Stomach (tissue), 9 donors: Measurements from ENCODE around the gene MTRFR. TPM values are rescaled to one million over a fixed set of nuclear protein-coding genes. Genes with fewer than 3 reads are reported as not detected.
A peak's percentile ranks its signal among the peaks of the same experiment; 100 is the strongest.

Experiments used
- DNase-seq, 2 donors: peaks; one replicate each; pipeline versions ENCODE4 v3.0.0 to v3.0.0-alpha.2; 2013 to 2019
- H3K27ac ChIP-seq, 5 donors: fragments of 200-600 bp in 4 of 5; sonication (generic) in 4 of 5; one replicate each; pipeline ENCODE4 v1.5.1; 2013 to 2019; ENCODE audit warnings: mild to moderate bottlenecking in 1 of 5, moderate library complexity in 1 of 5
- H3K27me3 ChIP-seq, 3 donors: fragments of 200-600 bp; sonication (generic); one replicate each; pipeline ENCODE4 v1.5.1; 2017 to 2019; ENCODE audit warnings: mixed run types in 1 of 3
- H3K36me3 ChIP-seq, 4 donors: fragments of 200-600 bp; sonication (generic); 1 replicate in 3 of 4; 2 replicates in 1 of 4; pipeline ENCODE4 v1.5.1; 2016 to 2019
- H3K4me1 ChIP-seq, 4 donors: fragments of 200-600 bp; sonication (generic); one replicate each; pipeline ENCODE4 v1.5.1; 2016 to 2019
- H3K4me3 ChIP-seq, 4 donors: fragments of 200-600 bp; sonication (generic) in 3 of 4; one replicate each; pipeline ENCODE4 v1.5.1; 2016 to 2019; ENCODE audit warnings: mild to moderate bottlenecking in 1 of 4
- H3K9me3 ChIP-seq, 4 donors: fragments of 200-600 bp; sonication (generic); one replicate each; pipeline ENCODE4 v1.5.1; 2016 to 2019
- CTCF ChIP-seq, 7 experiments: fragments of 450-650 bp in 4 of 7; fragments of 200-600 bp in 3 of 7; sonication (generic) in 3 of 7; IDR thresholded peaks; one replicate each; pipeline ENCODE4 v1.5.1; 2016 to 2019; ENCODE audit warnings: antibody characterized with exemption in 7 of 7, control low read depth in 2 of 7, mild to moderate bottlenecking in 1 of 7
- EP300 ChIP-seq: sonication (generic); formaldehyde crosslinking; IDR thresholded peaks from one replicate; pipeline ENCODE4 v1.6.1; 2017; ENCODE audit warnings: antibody characterized with exemption
- POLR2A ChIP-seq, 4 donors: fragments of 450-650 bp; IDR thresholded peaks; one replicate each; pipeline ENCODE4 v1.6.1; 2016; ENCODE audit warnings: antibody characterized with exemption in 4 of 4, control low read depth in 2 of 4, mild to moderate bottlenecking in 1 of 4, moderate library complexity in 1 of 4
- POLR2AphosphoS5 ChIP-seq, 3 donors: sonication (generic); formaldehyde crosslinking; IDR thresholded peaks; one replicate each; pipeline ENCODE4 v1.6.1; 2016; ENCODE audit warnings: antibody characterized with exemption in 3 of 3
- WGBS, 5 donors: extraction: QIAGEN DNeasy Blood & Tissue Kit in 3 of 5; methylation state at CpG; one replicate each; pipeline versions ENCODE4 v1.1.5 to v1.1.7; 2013 to 2018; 5-methylcytosine and 5-hydroxymethylcytosine counted together
- intact Hi-C: fragments of 100-400 bp; cut with DNase I; formaldehyde crosslinking; loops from one replicate; pipeline ENCODE4 v1.15.1; 2023; ENCODE audit warnings: low total_unique reads
- polyA plus RNA-seq, 3 donors: library from polyadenylated mRNA; stranded (reverse); fragments of 200-250 nt; gene quantifications; one replicate each; pipeline ENCODE4 v1.2.3, GENCODE V29; 2013
- small RNA-seq, 4 donors: library from RNA; depleted of rRNA; stranded (forward); fragments of <200 nt; gene quantifications; one replicate each; pipeline ENCODE3, GENCODE V24; 2016
- total RNA-seq, 5 donors: library from RNA; depleted of rRNA; stranded (reverse); fragments of >200 nt; gene quantifications; one replicate each; pipeline versions ENCODE4 v1.1.0 to v1.2.3, GENCODE V29; 2014 to 2016
- donor health status: healthy with polysubstance abuse.
- donor health status: Bipolar disorder and iron deficiency.
- donor health status: healthy.

Gene MTRFR
- total and polyA plus RNA-seq, 8 donors, result 3.1 to 20.0 (median 9.7) TPM; not detected in 1

GRCh38 chr12:123305136-123305535, 71.9 kb downstream of the MTRFR start:
- no peaks in the 10 kb centered on the region for H3K27me3 ChIP-seq
- peaks cover 76 to 100% (median 100%) of the 10 kb centered on the region in 4 donors for H3K36me3 ChIP-seq
- intact Hi-C loops, result no loop called here
- H3K27ac ChIP-seq, result no peak overlapping the region
- TF ChIP-seq CTCF (IDR thresholded peaks at IDR 0.05) (no peak), POLR2A (IDR thresholded peaks at IDR 0.05) (no peak), EP300 (no peak), POLR2AphosphoS5 (IDR thresholded peaks at IDR 0.05) (no peak)
- no peaks in the 10 kb centered on the region for H3K4me1 ChIP-seq
- WGBS, 5 donors, result 55 to 78% (median 63%) methylated on average over 3 of the region's 3 CpGs
- DNase-seq, result peak in 1 of 2 donors; percentile 23
- no peak overlapping the region for H3K4me3 ChIP-seq
- H3K9me3 ChIP-seq, result no peaks in the 10 kb centered on the region

- H3K36me3 ChIP-seq, result peaks cover 70 to 100% (median 100%) of the 10 kb centered on the region in 4 donors
- DNase-seq, result no peak
- H3K9me3 ChIP-seq, result no peaks in the 10 kb centered on the region
- H3K4me3 ChIP-seq, result no peak overlapping the region
- intact Hi-C loops, result no loop called here
- TF ChIP-seq POLR2A (IDR thresholded peaks at IDR 0.05), result no peak
- TF ChIP-seq POLR2AphosphoS5 (IDR thresholded peaks at IDR 0.05), result no peak
- TF ChIP-seq EP300, result no peak
- TF ChIP-seq CTCF (IDR thresholded peaks at IDR 0.05), result no peak
- H3K27me3 ChIP-seq, result no peaks in the 10 kb centered on the region
- H3K27ac ChIP-seq, result no peak overlapping the region
- WGBS, 5 donors, result 92 to 98% (median 94%) methylated on average over 3 of the region's 3 CpGs
- H3K4me1 ChIP-seq, result no peaks in the 10 kb centered on the region
Measured at GRCh38 chr12:123306200-123306599, 73.0 kb downstream of the MTRFR start.

Small RNA genes lying within 50 kb of the gene (small RNA-seq; reads per million reads assigned to genes)
- gene RNA5SP375, result 0 to 0.49 (median 0.36) reads per million in 4 donors

Other genes with a start within 250 kb of the MTRFR start
- 10 to 100 TPM in 3 of 5 donors, 1 to 10 TPM in 2; 5.2 to 28.1 (median 13.4) TPM for gene PITPNM2, start 82.3 kb upstream of the MTRFR start, total RNA-seq
- 1 to 10 TPM; 1.8 to 5.9 (median 4.6) TPM for gene PITPNM2, start 82.3 kb upstream of the MTRFR start, polyA plus RNA-seq
- gene MPHOSPH9, start 295 bp upstream of the MTRFR start, total RNA-seq, result 100 to 1,000 TPM in 2 of 5 donors, 10 to 100 TPM in 3; 44.6 to 288 (median 57.3) TPM
- gene MPHOSPH9, start 295 bp upstream of the MTRFR start, polyA plus RNA-seq, result 1 to 10 TPM; 4.9 to 6.0 (median 5.7) TPM
- 100 to 1,000 TPM in 2 of 5 donors, 10 to 100 TPM in 3; 38.5 to 227 (median 77.5) TPM for gene CDK2AP1, start 38.4 kb downstream of the MTRFR start, total RNA-seq
- 100 to 1,000 TPM; 115 to 249 (median 154) TPM for gene CDK2AP1, start 38.4 kb downstream of the MTRFR start, polyA plus RNA-seq
- gene SBNO1, start 131.4 kb downstream of the MTRFR start, total RNA-seq, result 10 to 100 TPM in 4 of 5 donors, 1 to 10 TPM in 1; 6.4 to 35.6 (median 17.7) TPM
- gene SBNO1, start 131.4 kb downstream of the MTRFR start, polyA plus RNA-seq, result 1 to 10 TPM; 3.4 to 4.1 (median 3.6) TPM
- gene KMT5A, start 150.7 kb downstream of the MTRFR start, total RNA-seq, result 10 to 100 TPM; 22.8 to 64.6 (median 46.1) TPM
- 10 to 100 TPM; 16.5 to 20.4 (median 16.6) TPM for gene KMT5A, start 150.7 kb downstream of the MTRFR start, polyA plus RNA-seq
- 1 to 10 TPM; 2.0 to 5.3 (median 3.8) TPM for gene RILPL2, start 203.2 kb downstream of the MTRFR start, total RNA-seq
- 1 to 10 TPM; 4.6 to 5.9 (median 5.5) TPM for gene RILPL2, start 203.2 kb downstream of the MTRFR start, polyA plus RNA-seq
- 10 to 100 TPM in 4 of 5 donors, 1 to 10 TPM in 1; 5.8 to 55.0 (median 22.8) TPM for gene SNRNP35, start 224.7 kb downstream of the MTRFR start, total RNA-seq
- 10 to 100 TPM; 34.1 to 47.3 (median 45.8) TPM for gene SNRNP35, start 224.7 kb downstream of the MTRFR start, polyA plus RNA-seq